Activated naive CD8-positive, alpha-beta T cell treated with anti-CD3 and anti-CD28 coated beads for 36 hours (primary cell): ENCODE results near the gene SLC26A1. TPM values are rescaled to one million over a fixed set of nuclear protein-coding genes. Genes with fewer than 3 reads are reported as not detected.
"Not testable (repeated sequence)": the region's sequence is repeated elsewhere in the genome, so short reads cannot be mapped to it uniquely, and the experiment has no call there.

Source experiments
- DNase-seq: peaks from one replicate; pipeline ENCODE4 v3.0.0; 2021
- H3K27ac Mint-ChIP-seq: one replicate; pipeline ENCODE4 v1.8.0; 2022; ENCODE audit warnings: mild to moderate bottlenecking, moderate library complexity, mixed read lengths
- H3K27me3 Mint-ChIP-seq: one replicate; pipeline ENCODE4 v1.8.0; 2022; ENCODE audit warnings: mild to moderate bottlenecking, mixed read lengths
- H3K36me3 Mint-ChIP-seq: one replicate; pipeline ENCODE4 v1.8.0; 2021; ENCODE audit warnings: mild to moderate bottlenecking, mixed read lengths
- H3K4me1 Mint-ChIP-seq: one replicate; pipeline ENCODE4 v1.8.0; 2021; ENCODE audit warnings: mixed read lengths
- H3K4me3 Mint-ChIP-seq: one replicate; pipeline ENCODE4 v1.8.0; 2022; ENCODE audit warnings: mild to moderate bottlenecking, moderate library complexity, mixed read lengths
- H3K9me3 Mint-ChIP-seq: one replicate; pipeline ENCODE4 v1.8.0; 2022; ENCODE audit warnings: mixed read lengths
- total RNA-seq, 2 experiments: library from RNA; stranded (reverse); gene quantifications; one replicate each; pipeline ENCODE4 v1.2.3, GENCODE V29; 2021

SLC26A1 gene
- total RNA-seq, 2 experiments from 2014 or later = 0.20 to 0.21 TPM

DNA sequence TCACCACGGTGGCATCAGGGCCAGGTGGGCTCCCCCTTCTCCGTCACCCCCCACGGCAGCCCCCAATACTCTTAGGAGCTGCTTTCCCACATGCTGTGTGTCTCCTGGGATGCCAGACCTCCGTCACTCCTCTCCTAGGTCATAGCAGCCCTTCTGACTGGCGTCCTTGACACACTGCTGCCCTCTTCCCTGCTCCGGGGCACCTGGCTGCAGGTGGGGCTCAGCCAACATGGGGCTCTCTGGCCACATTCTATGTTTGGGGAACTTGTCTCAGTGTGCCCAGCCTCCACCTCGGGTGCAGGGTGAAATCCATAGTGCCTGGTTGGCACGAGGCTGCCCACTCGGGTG is 47.1 kb downstream of the SLC26A1 start:
- Mint-ChIP-seq H3K27ac (no peak overlapping the region), H3K4me3 (no peak overlapping the region), H3K36me3 (no peaks in the 10 kb centered on the region), H3K9me3 (no peaks in the 10 kb centered on the region), H3K4me1 (no peaks in the 10 kb centered on the region), H3K27me3 (no peaks in the 10 kb centered on the region)
- DNase-seq = no peak

DNA sequence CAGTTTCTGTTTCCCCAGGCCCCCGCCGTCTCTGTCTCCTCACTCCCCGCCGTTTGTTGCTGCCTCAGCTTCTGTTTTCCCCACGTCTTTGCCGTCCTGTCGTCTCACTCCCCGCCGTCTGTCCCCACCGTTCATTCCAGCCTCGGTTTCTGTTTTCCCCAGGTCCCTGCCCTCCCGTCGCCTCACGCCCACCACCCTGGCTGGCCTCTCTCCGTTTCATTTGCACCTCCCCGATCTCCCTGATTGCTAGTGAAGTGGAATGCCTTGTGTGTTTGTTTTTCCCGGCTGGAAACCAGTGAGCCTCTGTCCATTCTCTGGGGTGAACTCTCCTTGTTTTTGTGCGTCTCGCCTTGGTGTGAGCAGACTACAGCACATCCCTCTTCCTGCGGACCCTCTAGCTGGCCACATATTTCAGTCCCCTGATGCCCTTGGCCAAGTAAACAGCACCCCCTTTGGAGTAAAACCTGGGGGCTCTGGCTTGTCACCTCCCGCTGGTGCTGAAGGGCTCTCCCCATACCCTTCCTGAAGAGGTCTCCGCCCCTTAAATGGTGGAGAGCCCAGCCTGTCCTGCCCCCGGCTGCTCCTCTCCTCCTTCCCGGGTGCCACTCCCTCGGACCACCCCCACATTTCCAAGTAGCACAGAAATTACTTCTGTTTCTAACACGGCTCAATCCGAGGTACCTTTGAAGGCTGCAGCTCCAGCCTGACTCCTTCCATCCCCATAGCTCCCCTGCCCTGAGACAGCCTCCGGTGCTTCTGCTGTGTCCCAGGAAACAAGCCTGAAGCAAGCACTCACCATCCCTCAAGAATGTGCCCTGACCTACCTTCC is 47.7 kb downstream of the SLC26A1 start:
- Mint-ChIP-seq H3K4me1 (peaks cover 1% of the 10 kb centered on the region), H3K9me3 (no peaks in the 10 kb centered on the region), H3K27me3 (no peaks in the 10 kb centered on the region), H3K27ac (no peak overlapping the region), H3K4me3 (no peak overlapping the region), H3K36me3 (no peaks in the 10 kb centered on the region)
- no peak for DNase-seq

DNA sequence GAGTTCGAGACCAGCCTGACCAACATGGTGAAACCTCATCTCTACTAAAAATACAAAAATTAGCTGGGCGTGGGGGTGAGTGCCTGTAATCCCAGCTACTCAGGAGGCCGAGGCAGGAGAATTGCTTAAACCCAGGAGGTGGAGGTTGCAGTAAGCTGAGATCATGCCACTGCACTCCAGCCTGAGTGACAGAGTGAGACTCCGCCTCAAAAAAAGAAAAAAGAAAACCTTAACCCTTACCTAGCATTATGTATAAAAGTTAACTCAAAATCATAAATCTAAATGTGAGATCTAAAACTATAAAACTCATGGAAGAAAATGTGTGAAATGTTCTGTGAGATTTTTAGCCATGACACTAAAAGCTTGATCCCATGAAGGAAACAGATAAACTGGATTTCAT is 53.7 kb downstream of the SLC26A1 start:
- not testable (repeated sequence) for DNase-seq, H3K9me3 Mint-ChIP-seq, H3K36me3 Mint-ChIP-seq, H3K27me3 Mint-ChIP-seq, H3K4me3 Mint-ChIP-seq, H3K27ac Mint-ChIP-seq
- H3K4me1 Mint-ChIP-seq = peaks cover 19% of the 10 kb centered on the region

Other genes with a start within 250 kb of the SLC26A1 start
- gene CPLX1, start 167.3 kb downstream of the SLC26A1 start, total RNA-seq = under 1 TPM in 1 of 2 experiments, not detected in 1; 0.16 TPM
- gene GAK, start 61.1 kb downstream of the SLC26A1 start, total RNA-seq = 10 to 100 TPM; 92.8 to 98.9 TPM
- 10 to 100 TPM; 14.4 to 17.6 TPM for gene TMEM175, start 60.9 kb downstream of the SLC26A1 start, total RNA-seq
- gene DGKQ, start 19.8 kb downstream of the SLC26A1 start, total RNA-seq = 10 to 100 TPM; 12.5 to 14.0 TPM
- 1 to 10 TPM; 6.6 to 7.1 TPM for gene IDUA, start 6.4 kb downstream of the SLC26A1 start, total RNA-seq
- 10 to 100 TPM; 17.0 to 17.2 TPM for gene FGFRL1, start 18.2 kb upstream of the SLC26A1 start, total RNA-seq
- 1 to 10 TPM; 3.3 to 3.8 TPM for gene RNF212, start 120.2 kb upstream of the SLC26A1 start, total RNA-seq
- 1 to 10 TPM; 6.5 to 6.8 TPM for gene SPON2, start 179.2 kb upstream of the SLC26A1 start, total RNA-seq